ENCODE measurements around the gene LRP10. TPM values are rescaled to one million over a fixed set of nuclear protein-coding genes. Genes with fewer than 3 reads are reported as not detected.

Gene LRP10
- total and polyA plus RNA-seq, 2 of the 4 experiments (the other 2 are of a cell fraction): 25.1 to 118 TPM

DNA sequence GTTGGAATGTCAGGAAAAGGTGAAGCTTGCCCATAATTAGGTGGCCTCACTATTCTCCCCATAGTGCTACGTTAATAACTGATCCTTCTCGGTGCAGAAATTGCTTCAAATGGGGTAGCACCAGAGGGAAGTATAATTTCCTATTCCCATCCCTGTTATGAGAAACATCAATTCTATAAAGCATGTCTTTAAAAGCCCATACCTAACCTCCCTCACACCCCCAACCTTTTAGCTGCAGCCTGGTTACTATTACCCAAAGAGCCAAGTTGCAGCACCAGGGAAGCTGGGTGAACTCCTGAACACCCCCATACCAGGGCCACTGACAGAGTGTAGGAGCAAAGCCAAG, 32.2 kb downstream of the LRP10 start:
- no peak overlapping the region for H3K4me2 ChIP-seq (ENCODE audit: low read depth, low read length)
- no peak overlapping the region for H4K91ac ChIP-seq (ENCODE audit: insufficient read depth, low read depth, low read length)
- no TSS peak for BruUV-seq (replicated peaks)
- no peak overlapping the region for H2BK20ac ChIP-seq (ENCODE audit: low read depth, low read length)
- no peak overlapping the region for H3K23ac ChIP-seq (ENCODE audit: low read depth, low read length)
- H3K14ac ChIP-seq (replicated peaks; ENCODE audit: low read depth, low read length): no peak overlapping the region
- no peak overlapping the region for H3K4ac ChIP-seq (ENCODE audit: low read depth, low read length)
- POLR2A ChIA-PET (ENCODE audit: unreplicated experiment): no interaction called here
- no peak overlapping the region for H2BK5ac ChIP-seq (ENCODE audit: low read depth, low read length, poor library complexity, severe bottlenecking)
- H3K18ac ChIP-seq (ENCODE audit: low read depth, low read length): no peak overlapping the region
- no peak overlapping the region for H3K4me3 ChIP-seq (ENCODE audit: insufficient read depth, low read depth, low read length)
- ATAC-seq (ENCODE audit: low read depth) (no peak), DNase-seq (no peak)
- H3K9ac ChIP-seq (ENCODE audit: low read depth, low read length): no peak overlapping the region
- no peak overlapping the region for H4K8ac ChIP-seq (ENCODE audit: low read depth in 2 of 2, low read length in 2 of 2)
- no peak for TF ChIP-seq ELK1 (IDR thresholded peaks at IDR 0.05; ENCODE audit: borderline replicate concordance, low read depth, low read length)
- TF ChIP-seq POLR2A (IDR thresholded peaks at IDR 0.05; ENCODE audit: low read depth, low read length): no peak
- TF ChIP-seq MXI1 (IDR thresholded peaks at IDR 0.05; ENCODE audit: borderline replicate concordance, low read depth, low read length): no peak
- TF ChIP-seq MAZ (IDR thresholded peaks at IDR 0.05; ENCODE audit: borderline replicate concordance, low read depth, low read length): no peak
- no peak for TF ChIP-seq FOS (IDR thresholded peaks at IDR 0.05; ENCODE audit: low read depth, low read length)
- TF ChIP-seq CEBPB (IDR thresholded peaks at IDR 0.05; ENCODE audit: low read depth, low read length): no peak
- no peak for TF ChIP-seq RAD21 (IDR thresholded peaks at IDR 0.05; ENCODE audit: low read length)
- no peak for TF ChIP-seq CHD1 (IDR thresholded peaks at IDR 0.05; ENCODE audit: low read depth, low read length)
- TF ChIP-seq RFX5 (IDR thresholded peaks at IDR 0.05; ENCODE audit: low read depth, low read length): no peak
- no peak for TF ChIP-seq NFE2L2 (IDR thresholded peaks at IDR 0.05; ENCODE audit: low read depth, low read length)
- TF ChIP-seq, protein P1, sequence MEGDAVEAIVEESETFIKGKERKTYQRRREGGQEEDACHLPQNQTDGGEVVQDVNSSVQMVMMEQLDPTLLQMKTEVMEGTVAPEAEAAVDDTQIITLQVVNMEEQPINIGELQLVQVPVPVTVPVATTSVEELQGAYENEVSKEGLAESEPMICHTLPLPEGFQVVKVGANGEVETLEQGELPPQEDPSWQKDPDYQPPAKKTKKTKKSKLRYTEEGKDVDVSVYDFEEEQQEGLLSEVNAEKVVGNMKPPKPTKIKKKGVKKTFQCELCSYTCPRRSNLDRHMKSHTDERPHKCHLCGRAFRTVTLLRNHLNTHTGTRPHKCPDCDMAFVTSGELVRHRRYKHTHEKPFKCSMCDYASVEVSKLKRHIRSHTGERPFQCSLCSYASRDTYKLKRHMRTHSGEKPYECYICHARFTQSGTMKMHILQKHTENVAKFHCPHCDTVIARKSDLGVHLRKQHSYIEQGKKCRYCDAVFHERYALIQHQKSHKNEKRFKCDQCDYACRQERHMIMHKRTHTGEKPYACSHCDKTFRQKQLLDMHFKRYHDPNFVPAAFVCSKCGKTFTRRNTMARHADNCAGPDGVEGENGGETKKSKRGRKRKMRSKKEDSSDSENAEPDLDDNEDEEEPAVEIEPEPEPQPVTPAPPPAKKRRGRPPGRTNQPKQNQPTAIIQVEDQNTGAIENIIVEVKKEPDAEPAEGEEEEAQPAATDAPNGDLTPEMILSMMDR (conservative IDR thresholded peaks at IDR 0.05; ENCODE audit: low read depth, low read length): no peak
- no peak for TF ChIP-seq BHLHE40 (IDR thresholded peaks at IDR 0.05; ENCODE audit: low read depth, low read length)
- TF ChIP-seq, protein P2, sequence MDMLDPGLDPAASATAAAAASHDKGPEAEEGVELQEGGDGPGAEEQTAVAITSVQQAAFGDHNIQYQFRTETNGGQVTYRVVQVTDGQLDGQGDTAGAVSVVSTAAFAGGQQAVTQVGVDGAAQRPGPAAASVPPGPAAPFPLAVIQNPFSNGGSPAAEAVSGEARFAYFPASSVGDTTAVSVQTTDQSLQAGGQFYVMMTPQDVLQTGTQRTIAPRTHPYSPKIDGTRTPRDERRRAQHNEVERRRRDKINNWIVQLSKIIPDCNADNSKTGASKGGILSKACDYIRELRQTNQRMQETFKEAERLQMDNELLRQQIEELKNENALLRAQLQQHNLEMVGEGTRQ (IDR thresholded peaks at IDR 0.05; ENCODE audit: low read depth, low read length): no peak
- TF ChIP-seq RCOR1 (IDR thresholded peaks at IDR 0.05; ENCODE audit: insufficient replicate concordance, low read length): no peak
- TF ChIP-seq MAFK (IDR thresholded peaks at IDR 0.05; ENCODE audit: low read depth, low read length): no peak
- no peak for TF ChIP-seq SMC3 (IDR thresholded peaks at IDR 0.05; ENCODE audit: low read depth, low read length)
- intact Hi-C loops (cut with micrococcal nuclease) (no loop called here), dilution Hi-C loops (cut with HindIII; ENCODE audit: low sequenced_read_pairs, unreplicated experiment) (no loop called here), in situ Hi-C loops (cut with MboI; ENCODE audit: low sequenced_read_pairs) (loop anchor here (5.0 kb wide), 1 partner anchor 346 kb away; no protein-coding TSS in a partner anchor)
- CTCF ChIA-PET: interaction anchor here (0.6 kb wide), 1 partner anchor 33 kb away, joined by 3 read pairs; no protein-coding TSS in a partner anchor
- H4K20me1 ChIP-seq (ENCODE audit: insufficient read depth, low read length): no peaks in the 10 kb centered on the region
- H4K5ac ChIP-seq (ENCODE audit: low read depth, low read length): no peak overlapping the region
- H2BK15ac ChIP-seq (ENCODE audit: low read depth, low read length): no peak overlapping the region
- no peak overlapping the region for H2AFZ ChIP-seq (replicated peaks; ENCODE audit: low read length, poor library complexity)
- no peak overlapping the region for H2AK5ac ChIP-seq (ENCODE audit: low read depth, low read length)
- no peak overlapping the region for H3K56ac ChIP-seq (ENCODE audit: extremely low read depth, insufficient read depth, low read length)
- H3K79me1 ChIP-seq (ENCODE audit: low read depth in 1 of 2, low read length in 2 of 2): peaks cover 0 to 19% of the 10 kb centered on the region in 2 experiments; a peak in 3 of 4 replicates
- H2AK9ac ChIP-seq (replicated peaks; ENCODE audit: low read depth, low read length, poor library complexity): no peak overlapping the region
- peaks cover 54% of the 10 kb centered on the region for H3K36me3 ChIP-seq (ENCODE audit: control insufficient read depth, insufficient read depth, low read length)
- no peak overlapping the region for H2BK120ac ChIP-seq (ENCODE audit: low read depth, low read length)
- no peak overlapping the region for H3K27ac ChIP-seq (ENCODE audit: insufficient read depth, low read length)
- H3K27me3 ChIP-seq (ENCODE audit: control insufficient read depth, insufficient read depth, low read length): no peaks in the 10 kb centered on the region
- H3K9me1 ChIP-seq (ENCODE audit: insufficient read depth, low read length): peaks cover 5% of the 10 kb centered on the region
- H3K9me3 ChIP-seq (ENCODE audit: control insufficient read depth, insufficient read depth, low read length): no peaks in the 10 kb centered on the region
- 100% methylated on average over 2 of the region's 2 CpGs; no CpG with 5 or more reads in 1 of the 2 experiments for WGBS, 2 experiments (ENCODE audit: extremely low coverage in 2 of 2, insufficient read length in 1 of 2)
- H3K4me1 ChIP-seq (ENCODE audit: control insufficient read depth, insufficient read depth, low read length): peaks cover 8% of the 10 kb centered on the region; the same call in 1 of the 2 replicates
